ENCODE data around the gene PRKCH. TPM values are rescaled to one million over a fixed set of nuclear protein-coding genes. Genes with fewer than 3 reads are reported as not detected.
A peak's percentile ranks its signal among the peaks of the same experiment; 100 is the strongest.

Gene PRKCH
- total RNA-seq, 5 donors from 2014 or later (not counting 1 experiment from before 2014, with no cell fraction given) = 267 to 436 (median 326) TPM

- Histone ChIP-seq H3K27me3 (replicated peaks in 1 of 2; ENCODE audit: control insufficient read depth in 2 of 2, extremely low read depth in 1 of 2, insufficient read depth in 2 of 2, low read length in 1 of 2) (no peaks in the 10 kb centered on the region), H3K4me1 (ENCODE audit: control insufficient read depth in 1 of 2, extremely low read depth in 1 of 2, insufficient read depth in 2 of 2, low read length in 2 of 2) (peaks cover 64 to 67% of the 10 kb centered on the region in 2 experiments), H3K9me3 (no peaks in the 10 kb centered on the region), H3K4me3 (ENCODE audit: control insufficient read depth in 1 of 2, extremely low read depth in 1 of 2, low read length in 1 of 2) (no peak overlapping the region), H3K27ac (ENCODE audit: low read length) (peak overlapping the region; percentile 79), H3K36me3 (ENCODE audit: control insufficient read depth in 2 of 2, extremely low read depth in 1 of 2, insufficient read depth in 1 of 2, low read length in 1 of 2) (peaks cover 0 to 53% of the 10 kb centered on the region in 2 donors)
- Mint-ChIP-seq H3K9me3 (peaks cover 0 to 2% (median 0%) of the 10 kb centered on the region in 3 donors), H3K4me3 (peak overlapping the region; percentile 69 to 78 (median 72)), H3K4me1 (peaks cover 90 to 97% (median 96%) of the 10 kb centered on the region in 3 donors), H3K27me3 (no peaks in the 10 kb centered on the region), H3K36me3 (peaks cover 51% of the 10 kb centered on the region), H3K27ac (peak overlapping the region in 1 of 2 donors; percentile 99)
- ATAC-seq (replicated peaks in 1 of 4) (peak in 1 of 4 experiments; percentile 3), DNase-seq (peak in 1 of 35 experiments; percentile 47)
- POLR2A ChIA-PET = interaction anchor here in 1 of 2 donors (0.7 to 1.3 kb wide), 4 partner anchors 11 to 259 kb away, joined by 3 to 8 read pairs (median 6); no protein-coding TSS in a partner anchor
- CTCF ChIA-PET = interaction anchor here (0.6 to 2.1 kb wide), 5 partner anchors 10 to 227 kb away, joined by 3 to 28 read pairs (median 4); no protein-coding TSS in a partner anchor
- 33% methylated on average over 1 of the region's 7 CpGs for WGBS (ENCODE audit: insufficient coverage)
Measured at GRCh38 chr14:61502459-61503093, 181.2 kb downstream of the PRKCH start.

- Mint-ChIP-seq H3K36me3 (peaks cover 56% of the 10 kb centered on the region), H3K9me3 (peaks cover 0 to 2% (median 0%) of the 10 kb centered on the region in 3 donors), H3K27me3 (no peaks in the 10 kb centered on the region), H3K4me3 (peak overlapping the region; percentile 69 to 78 (median 72)), H3K4me1 (peaks cover 96 to 99% (median 99%) of the 10 kb centered on the region in 3 donors), H3K27ac (peak overlapping the region in 1 of 2 donors; percentile 99)
- POLR2A ChIA-PET = interaction anchor here (0.7 to 1.3 kb wide), 6 partner anchors 12 to 258 kb away, joined by 3 to 8 read pairs (median 4); no protein-coding TSS in a partner anchor
- ATAC-seq (replicated peaks in 1 of 4) (peak; percentile 81 to 89 (median 86)), DNase-seq (peak in 34 of 35 experiments; percentile 36 to 83 (median 59))
- CTCF ChIA-PET = interaction anchor here (0.5 to 2.1 kb wide), 8 partner anchors 9 to 575 kb away, joined by 3 to 28 read pairs (median 4); no protein-coding TSS in a partner anchor
- Histone ChIP-seq H3K9me3 (no peaks in the 10 kb centered on the region), H3K4me3 (ENCODE audit: control insufficient read depth in 1 of 2, extremely low read depth in 1 of 2, low read length in 1 of 2) (no peak overlapping the region), H3K4me1 (ENCODE audit: control insufficient read depth in 1 of 2, extremely low read depth in 1 of 2, insufficient read depth in 2 of 2, low read length in 2 of 2) (peaks cover 63 to 71% of the 10 kb centered on the region in 2 experiments), H3K27ac (ENCODE audit: low read length) (peak overlapping the region; percentile 79), H3K27me3 (replicated peaks in 1 of 2; ENCODE audit: control insufficient read depth in 2 of 2, extremely low read depth in 1 of 2, insufficient read depth in 2 of 2, low read length in 1 of 2) (no peaks in the 10 kb centered on the region), H3K36me3 (ENCODE audit: control insufficient read depth in 2 of 2, extremely low read depth in 1 of 2, insufficient read depth in 1 of 2, low read length in 1 of 2) (peaks cover 0 to 49% of the 10 kb centered on the region in 2 donors)
- 7% methylated on average over 2 of the region's 7 CpGs for WGBS (ENCODE audit: insufficient coverage)
Measured at GRCh38 chr14:61503167-61503801, 181.9 kb downstream of the PRKCH start.

- H3K27ac Mint-ChIP-seq = peak overlapping the region in 1 of 2 donors; percentile 99
- peak in 1 of 35 experiments; percentile 33 for DNase-seq
- H3K27me3 Mint-ChIP-seq = no peaks in the 10 kb centered on the region
- ATAC-seq (replicated peaks in 1 of 4) = no peak
- H3K36me3 Mint-ChIP-seq = peaks cover 54% of the 10 kb centered on the region
- ChIA-PET POLR2A (interaction anchor here in 1 of 2 donors (0.6 to 0.8 kb wide), 4 partner anchors 28 to 190 kb away, joined by 3 to 11 read pairs (median 3); partner anchors contain the start of gene HIF1A), CTCF (interaction anchor here (0.7 to 1.1 kb wide), 5 partner anchors 15 to 178 kb away, joined by 3 to 6 read pairs (median 4); no protein-coding TSS in a partner anchor)
- 80% methylated on average over 1 of the region's 2 CpGs for WGBS (ENCODE audit: insufficient coverage)
- peaks cover 94 to 99% (median 98%) of the 10 kb centered on the region in 3 donors for H3K4me1 Mint-ChIP-seq
- H3K4me3 Mint-ChIP-seq = peak overlapping the region; percentile 5 to 78 (median 6)
- Histone ChIP-seq H3K36me3 (ENCODE audit: control insufficient read depth in 2 of 2, extremely low read depth in 1 of 2, insufficient read depth in 1 of 2, low read length in 1 of 2) (peaks cover 3 to 48% of the 10 kb centered on the region in 2 donors), H3K27me3 (replicated peaks in 1 of 2; ENCODE audit: control insufficient read depth in 2 of 2, extremely low read depth in 1 of 2, insufficient read depth in 2 of 2, low read length in 1 of 2) (no peaks in the 10 kb centered on the region), H3K9me3 (no peaks in the 10 kb centered on the region), H3K4me3 (ENCODE audit: control insufficient read depth in 1 of 2, extremely low read depth in 1 of 2, low read length in 1 of 2) (no peak overlapping the region), H3K27ac (ENCODE audit: low read length) (peak overlapping the region; percentile 79), H3K4me1 (ENCODE audit: control insufficient read depth in 1 of 2, extremely low read depth in 1 of 2, insufficient read depth in 2 of 2, low read length in 2 of 2) (peaks cover 65 to 82% of the 10 kb centered on the region in 2 experiments)
- H3K9me3 Mint-ChIP-seq = peaks cover 0 to 2% (median 0%) of the 10 kb centered on the region in 3 donors
Measured at GRCh38 chr14:61504901-61505300, 183.5 kb downstream of the PRKCH start.

DNA sequence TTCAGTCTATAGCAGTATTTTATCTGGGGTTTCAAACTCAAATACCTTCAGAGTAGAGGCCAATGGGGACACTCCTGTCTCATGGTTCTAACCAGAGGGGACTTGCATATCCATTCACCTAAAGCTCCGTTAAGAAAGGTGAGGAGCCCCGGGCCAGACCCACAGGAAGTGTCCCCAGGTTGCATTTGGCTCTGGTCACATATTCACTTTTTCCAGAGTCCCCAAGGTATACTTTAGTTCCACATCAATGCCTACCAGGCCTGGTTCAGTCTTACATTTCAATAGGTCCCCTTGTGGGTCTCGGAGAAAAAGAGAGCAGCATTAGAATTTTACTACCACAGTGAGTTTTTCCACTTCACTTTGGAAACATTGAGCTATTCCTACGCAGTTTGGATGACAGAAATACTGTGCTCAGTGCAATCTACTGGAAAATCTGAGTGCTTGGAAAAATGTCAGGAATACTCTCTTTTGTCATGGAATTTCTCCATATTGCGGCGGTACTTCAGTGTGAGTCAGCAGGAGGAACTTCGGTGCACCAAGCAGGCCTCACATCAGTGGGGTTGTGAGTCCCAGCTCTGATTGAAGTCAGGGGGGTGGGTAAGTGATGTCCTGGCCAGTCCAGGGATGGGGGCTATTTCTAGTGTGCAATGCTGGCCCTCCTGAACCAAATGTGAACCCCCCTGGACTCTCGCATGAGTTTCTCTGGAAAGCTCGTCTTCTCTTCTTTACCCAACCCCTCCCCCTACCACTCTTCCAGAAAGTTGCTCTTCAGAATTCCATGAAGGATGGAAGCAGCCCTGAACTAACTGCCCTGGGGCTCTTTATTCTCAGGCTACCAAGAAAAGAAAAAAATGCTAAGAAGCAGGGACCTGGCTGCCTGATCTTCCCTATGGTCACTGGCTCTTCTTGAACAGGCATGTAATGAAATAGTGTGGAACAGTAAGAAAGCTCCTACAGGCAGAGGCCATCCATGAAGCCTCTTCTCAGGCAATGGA is 184.7 kb downstream of the PRKCH start:
- ATAC-seq (replicated peaks in 1 of 4) = no peak
- H3K4me3 ChIP-seq (ENCODE audit: control insufficient read depth in 1 of 2, extremely low read depth in 1 of 2, low read length in 1 of 2) = no peak overlapping the region
- Mint-ChIP-seq H3K27ac (peak overlapping the region in 1 of 2 donors; percentile 77), H3K27me3 (no peaks in the 10 kb centered on the region), H3K9me3 (peaks cover 0 to 2% (median 0%) of the 10 kb centered on the region in 3 donors), H3K36me3 (peaks cover 50% of the 10 kb centered on the region), H3K4me1 (peaks cover 95 to 99% (median 98%) of the 10 kb centered on the region in 3 donors), H3K4me3 (peak overlapping the region in 2 of 3 donors; percentile 3 to 78)
- ChIA-PET POLR2A (interaction anchor here (0.6 to 0.7 kb wide), 2 partner anchors 176 to 329 kb away, joined by 3 to 16 read pairs; no protein-coding TSS in a partner anchor), CTCF (interaction anchor here in 1 of 2 donors (0.7 to 1.1 kb wide), 3 partner anchors 14 to 80 kb away, joined by 3 to 6 read pairs (median 4); no protein-coding TSS in a partner anchor)
- H3K4me1 ChIP-seq (ENCODE audit: control insufficient read depth in 1 of 2, extremely low read depth in 1 of 2, insufficient read depth in 2 of 2, low read length in 2 of 2) = peaks cover 70 to 88% of the 10 kb centered on the region in 2 experiments
- H3K27ac ChIP-seq (ENCODE audit: low read length) = peak overlapping the region; percentile 79
- no peaks in the 10 kb centered on the region for H3K9me3 ChIP-seq
- H3K27me3 ChIP-seq (replicated peaks in 1 of 2; ENCODE audit: control insufficient read depth in 2 of 2, extremely low read depth in 1 of 2, insufficient read depth in 2 of 2, low read length in 1 of 2) = no peaks in the 10 kb centered on the region
- peaks cover 3 to 42% of the 10 kb centered on the region in 2 donors for H3K36me3 ChIP-seq (ENCODE audit: control insufficient read depth in 2 of 2, extremely low read depth in 1 of 2, insufficient read depth in 1 of 2, low read length in 1 of 2)
- 83% methylated on average over 5 of the region's 9 CpGs for WGBS (ENCODE audit: insufficient coverage)
- no peak for DNase-seq

GRCh38 chr14:61508526-61508925 is 187.1 kb downstream of the PRKCH start:
- Histone ChIP-seq H3K27ac (ENCODE audit: low read length) (no peak overlapping the region), H3K36me3 (ENCODE audit: control insufficient read depth in 2 of 2, extremely low read depth in 1 of 2, insufficient read depth in 1 of 2, low read length in 1 of 2) (peaks cover 3 to 46% of the 10 kb centered on the region in 2 donors), H3K4me3 (ENCODE audit: control insufficient read depth in 1 of 2, extremely low read depth in 1 of 2, low read length in 1 of 2) (no peak overlapping the region), H3K27me3 (replicated peaks in 1 of 2; ENCODE audit: control insufficient read depth in 2 of 2, extremely low read depth in 1 of 2, insufficient read depth in 2 of 2, low read length in 1 of 2) (no peaks in the 10 kb centered on the region), H3K9me3 (no peaks in the 10 kb centered on the region), H3K4me1 (ENCODE audit: control insufficient read depth in 1 of 2, extremely low read depth in 1 of 2, insufficient read depth in 2 of 2, low read length in 2 of 2) (peaks cover 61 to 78% of the 10 kb centered on the region in 2 experiments)
- Mint-ChIP-seq H3K4me1 (peaks cover 89 to 93% (median 92%) of the 10 kb centered on the region in 3 donors), H3K9me3 (peaks cover 0 to 2% (median 0%) of the 10 kb centered on the region in 3 donors), H3K4me3 (peak overlapping the region in 1 of 3 donors; percentile 61), H3K27me3 (no peaks in the 10 kb centered on the region), H3K27ac (peak overlapping the region; percentile 72 to 75), H3K36me3 (peaks cover 49% of the 10 kb centered on the region)
- WGBS (ENCODE audit: insufficient coverage) = no CpG with 5 or more reads among the region's 2 CpGs
- POLR2A ChIA-PET = no interaction called here
- CTCF ChIA-PET = no interaction called here
- ATAC-seq (replicated peaks in 1 of 4) (no peak), DNase-seq (no peak)

All from T-cell (primary cell).